Measurements from ENCODE around the gene ALDH16A1.

The ALDH16A1 gene

DNA sequence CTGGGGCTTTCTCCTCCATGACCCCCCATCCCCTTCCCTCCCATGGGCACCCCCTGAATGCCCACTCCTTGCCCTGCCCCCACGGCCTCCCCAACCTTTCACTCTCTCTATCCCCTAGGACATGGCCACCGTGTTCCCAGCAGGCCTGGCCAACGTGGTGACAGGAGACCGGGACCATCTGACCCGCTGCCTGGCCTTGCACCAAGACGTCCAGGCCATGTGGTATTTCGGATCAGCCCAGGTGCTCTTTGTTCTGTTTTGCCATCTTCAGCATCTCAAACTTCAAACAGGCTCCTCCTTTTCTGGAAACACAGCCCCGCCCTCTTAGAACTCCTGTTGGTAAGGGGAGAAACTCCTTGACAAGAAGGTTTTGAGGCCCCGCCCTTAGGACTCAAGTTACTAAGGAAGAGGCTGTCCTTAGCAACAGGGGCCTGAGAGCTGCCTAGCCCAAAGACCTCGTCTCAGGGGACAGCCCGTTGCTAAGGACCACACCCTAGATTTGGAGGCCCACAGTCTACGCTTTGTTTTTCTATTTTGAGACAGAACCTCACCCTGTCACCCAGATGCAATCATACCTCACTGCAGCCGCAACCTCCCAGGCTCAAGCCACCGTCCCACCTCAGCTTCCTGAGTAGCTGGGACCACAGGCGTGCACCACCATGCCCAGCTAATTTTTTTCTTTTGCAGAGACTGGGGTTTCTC lies 15.9 kb downstream of the ALDH16A1 start:
- peaks cover 3% of the 10 kb centered on the region for H3K79me1 ChIP-seq (ENCODE audit: low read depth, low read length)
- H2BK120ac ChIP-seq (ENCODE audit: low read depth, low read length): no peak overlapping the region
- peaks cover 3 to 4% of the 10 kb centered on the region in 2 donors for H3K4me1 ChIP-seq (ENCODE audit: control insufficient read depth in 2 of 2, insufficient read depth in 1 of 2, low read depth in 1 of 2, low read length in 2 of 2)
- no peaks in the 10 kb centered on the region for H3K9me3 ChIP-seq (replicated peaks in 1 of 2; ENCODE audit: control insufficient read depth in 2 of 2, insufficient read depth in 1 of 2, low read depth in 1 of 2, low read length in 2 of 2)
- H3K23ac ChIP-seq (ENCODE audit: low read depth, low read length, poor library complexity): no peak overlapping the region
- H3K9ac ChIP-seq (ENCODE audit: low read depth, low read length, poor library complexity): peak overlapping the region; percentile 30
- no peak overlapping the region for H2BK15ac ChIP-seq (ENCODE audit: low read length)
- H3K18ac ChIP-seq (ENCODE audit: low read length): peak overlapping the region; percentile 65
- peak overlapping the region; percentile 99 for H2AK5ac ChIP-seq (ENCODE audit: low read depth, low read length)
- H3K36me3 ChIP-seq (replicated peaks in 1 of 2; ENCODE audit: control insufficient read depth in 2 of 2, insufficient read depth in 2 of 2, low read length in 2 of 2): peaks cover 11 to 54% of the 10 kb centered on the region in 2 donors
- H3K4ac ChIP-seq (ENCODE audit: low read length): no peak overlapping the region
- peak overlapping the region; percentile 92 for H4K8ac ChIP-seq (ENCODE audit: low read depth, low read length)
- H3K27ac ChIP-seq (replicated peaks; ENCODE audit: low read length): no peak overlapping the region
- H3K14ac ChIP-seq (ENCODE audit: low read length): peak overlapping the region; percentile 89
- no peak overlapping the region for H4K91ac ChIP-seq (ENCODE audit: low read depth, low read length, poor library complexity)
- peak overlapping the region; percentile 11 for H3K4me2 ChIP-seq (ENCODE audit: insufficient read depth, low read length, poor library complexity, severe bottlenecking)
- no peaks in the 10 kb centered on the region for H3K27me3 ChIP-seq (ENCODE audit: control insufficient read depth in 3 of 3, insufficient read depth in 3 of 3, low read depth in 1 of 3, low read length in 3 of 3)
- H3K4me3 ChIP-seq (ENCODE audit: low read length in 2 of 2): no peak overlapping the region
- H2BK5ac ChIP-seq (ENCODE audit: low read length): peak overlapping the region; percentile 75
- H2AFZ ChIP-seq (ENCODE audit: low read length): no peak overlapping the region
- no peak for DNase-seq (ENCODE audit: low spot score)
- H2BK12ac ChIP-seq (ENCODE audit: low read length): no peak overlapping the region
- no CpG with 5 or more reads among the region's 15 CpGs for WGBS, 2 donors (ENCODE audit: extremely low coverage in 2 of 2, insufficient read length in 2 of 2, insufficient replicate concordance in 1 of 2)

DNA sequence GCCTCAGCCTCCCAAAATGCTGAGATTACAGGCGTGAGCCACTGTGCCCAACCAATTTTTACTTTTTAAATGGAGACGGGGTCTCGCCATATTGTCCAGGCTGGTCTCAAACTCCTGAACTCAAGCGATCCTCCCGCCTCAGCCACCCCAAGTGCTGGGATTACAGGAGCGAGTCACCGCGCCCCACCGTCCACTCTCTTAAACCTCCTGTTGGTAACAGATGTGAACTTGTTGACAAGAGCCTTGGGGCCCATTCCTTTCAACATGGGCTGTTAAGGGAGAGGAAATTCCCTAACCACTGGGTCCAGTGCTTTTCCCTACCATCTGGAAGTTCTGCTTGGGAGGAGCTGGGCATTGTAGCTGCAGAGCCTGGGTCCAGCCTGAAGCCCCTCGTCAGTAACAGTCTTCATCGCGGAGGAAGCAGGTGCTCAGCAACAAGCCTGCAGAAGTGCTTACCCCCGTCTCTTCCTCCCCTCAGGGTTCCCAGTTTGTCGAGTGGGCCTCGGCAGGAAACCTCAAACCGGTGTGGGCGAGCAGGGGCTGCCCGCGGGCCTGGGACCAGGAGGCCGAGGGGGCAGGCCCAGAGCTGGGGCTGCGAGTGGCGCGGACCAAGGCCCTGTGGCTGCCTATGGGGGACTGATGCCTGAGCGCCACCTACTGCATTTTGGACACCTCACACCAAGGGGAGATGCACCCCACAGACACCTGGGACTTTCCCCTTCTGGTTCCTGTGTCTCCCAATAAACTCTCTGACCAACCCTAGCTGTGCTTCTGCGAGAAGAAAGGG lies 17.0 kb downstream of the ALDH16A1 start:
- Histone ChIP-seq H3K4ac (ENCODE audit: low read length) (no peak overlapping the region), H3K23ac (ENCODE audit: low read depth, low read length, poor library complexity) (no peak overlapping the region), H2BK120ac (ENCODE audit: low read depth, low read length) (no peak overlapping the region), H3K4me1 (ENCODE audit: control insufficient read depth in 2 of 2, insufficient read depth in 1 of 2, low read depth in 1 of 2, low read length in 2 of 2) (peaks cover 3 to 6% of the 10 kb centered on the region in 2 donors), H3K79me1 (ENCODE audit: low read depth, low read length) (peaks cover 3% of the 10 kb centered on the region), H3K4me2 (ENCODE audit: insufficient read depth, low read length, poor library complexity, severe bottlenecking) (no peak overlapping the region), H4K8ac (ENCODE audit: low read depth, low read length) (no peak overlapping the region), H2AK5ac (ENCODE audit: low read depth, low read length) (peak overlapping the region; percentile 84), H3K27me3 (ENCODE audit: control insufficient read depth in 3 of 3, insufficient read depth in 3 of 3, low read depth in 1 of 3, low read length in 3 of 3) (peaks cover 0 to 4% (median 0%) of the 10 kb centered on the region in 3 experiments), H3K27ac (replicated peaks; ENCODE audit: low read length) (no peak overlapping the region), H2BK5ac (ENCODE audit: low read length) (no peak overlapping the region), H3K18ac (ENCODE audit: low read length) (peak overlapping the region; percentile 48), H3K9me3 (replicated peaks in 1 of 2; ENCODE audit: control insufficient read depth in 2 of 2, insufficient read depth in 1 of 2, low read depth in 1 of 2, low read length in 2 of 2) (no peaks in the 10 kb centered on the region), H3K4me3 (ENCODE audit: low read length in 2 of 2) (no peak overlapping the region), H4K91ac (ENCODE audit: low read depth, low read length, poor library complexity) (no peak overlapping the region), H2AFZ (ENCODE audit: low read length) (no peak overlapping the region), H3K36me3 (replicated peaks in 1 of 2; ENCODE audit: control insufficient read depth in 2 of 2, insufficient read depth in 2 of 2, low read length in 2 of 2) (peaks cover 8 to 44% of the 10 kb centered on the region in 2 donors), H2BK15ac (ENCODE audit: low read length) (no peak overlapping the region), H3K9ac (ENCODE audit: low read depth, low read length, poor library complexity) (peak overlapping the region; percentile 21), H3K14ac (ENCODE audit: low read length) (no peak overlapping the region), H2BK12ac (ENCODE audit: low read length) (no peak overlapping the region)
- no CpG with 5 or more reads among the region's 25 CpGs for WGBS, 2 donors (ENCODE audit: extremely low coverage in 2 of 2, insufficient read length in 2 of 2, insufficient replicate concordance in 1 of 2)
- no peak for DNase-seq (ENCODE audit: low spot score)

- WGBS, 2 donors (ENCODE audit: extremely low coverage in 2 of 2, insufficient read length in 2 of 2, insufficient replicate concordance in 1 of 2): no CpG with 5 or more reads among the region's 8 CpGs
- no peak overlapping the region for H2BK120ac ChIP-seq (ENCODE audit: low read depth, low read length)
Measured at GRCh38 chr19:49470615-49470978, 17.6 kb downstream of the ALDH16A1 start.

DNA sequence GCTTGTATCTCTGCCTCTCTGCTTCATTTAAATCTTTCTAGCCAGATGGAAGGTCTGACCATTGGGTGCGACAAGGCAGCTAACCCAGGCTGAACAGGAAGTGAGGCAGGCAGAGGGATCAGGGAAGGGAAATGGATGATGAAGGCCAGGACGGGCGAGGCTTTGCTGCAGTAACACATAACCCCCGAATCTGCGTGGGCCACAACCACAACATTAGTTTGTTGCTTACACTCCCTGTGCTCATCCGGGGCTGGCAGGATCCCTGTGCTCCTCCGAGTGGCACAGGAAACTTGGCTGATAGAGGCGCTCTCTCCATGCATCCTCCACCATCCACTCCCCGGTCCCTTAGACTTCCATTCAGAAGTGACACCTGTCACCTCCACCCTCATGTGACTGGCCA lies 19.9 kb downstream of the ALDH16A1 start:
- Histone ChIP-seq H3K27me3 (ENCODE audit: control insufficient read depth in 3 of 3, insufficient read depth in 3 of 3, low read depth in 1 of 3, low read length in 3 of 3) (peaks cover 0 to 6% (median 0%) of the 10 kb centered on the region in 3 experiments), H3K9ac (ENCODE audit: low read depth, low read length, poor library complexity) (peak overlapping the region; percentile 21), H3K79me1 (ENCODE audit: low read depth, low read length) (peaks cover 3% of the 10 kb centered on the region), H2BK5ac (ENCODE audit: low read length) (peak overlapping the region; percentile 24), H4K8ac (ENCODE audit: low read depth, low read length) (no peak overlapping the region), H3K18ac (ENCODE audit: low read length) (peak overlapping the region; percentile 44), H3K23ac (ENCODE audit: low read depth, low read length, poor library complexity) (peak overlapping the region; percentile 43), H3K4me3 (ENCODE audit: low read length in 2 of 2) (no peak overlapping the region), H3K4me1 (ENCODE audit: control insufficient read depth in 2 of 2, insufficient read depth in 1 of 2, low read depth in 1 of 2, low read length in 2 of 2) (peaks cover 4 to 12% of the 10 kb centered on the region in 2 donors), H3K4ac (ENCODE audit: low read length) (no peak overlapping the region), H2AK5ac (ENCODE audit: low read depth, low read length) (no peak overlapping the region), H2BK15ac (ENCODE audit: low read length) (peak overlapping the region; percentile 78), H2BK120ac (ENCODE audit: low read depth, low read length) (no peak overlapping the region), H3K9me3 (replicated peaks in 1 of 2; ENCODE audit: control insufficient read depth in 2 of 2, insufficient read depth in 1 of 2, low read depth in 1 of 2, low read length in 2 of 2) (no peaks in the 10 kb centered on the region), H3K36me3 (replicated peaks in 1 of 2; ENCODE audit: control insufficient read depth in 2 of 2, insufficient read depth in 2 of 2, low read length in 2 of 2) (peaks cover 6 to 23% of the 10 kb centered on the region in 2 donors), H3K4me2 (ENCODE audit: insufficient read depth, low read length, poor library complexity, severe bottlenecking) (no peak overlapping the region), H3K14ac (ENCODE audit: low read length) (no peak overlapping the region), H4K91ac (ENCODE audit: low read depth, low read length, poor library complexity) (no peak overlapping the region), H2AFZ (ENCODE audit: low read length) (no peak overlapping the region), H3K27ac (replicated peaks; ENCODE audit: low read length) (no peak overlapping the region), H2BK12ac (ENCODE audit: low read length) (no peak overlapping the region)
- DNase-seq (ENCODE audit: low spot score): no peak
- no CpG with 5 or more reads among the region's 9 CpGs for WGBS, 2 donors (ENCODE audit: extremely low coverage in 2 of 2, insufficient read length in 2 of 2, insufficient replicate concordance in 1 of 2)

More at GRCh38 chr19:49470615-49470978, 17.6 kb downstream of the ALDH16A1 start:
- Histone ChIP-seq H3K23ac (ENCODE audit: low read depth, low read length, poor library complexity) (no peak overlapping the region), H2BK15ac (ENCODE audit: low read length) (no peak overlapping the region), H3K36me3 (replicated peaks in 1 of 2; ENCODE audit: control insufficient read depth in 2 of 2, insufficient read depth in 2 of 2, low read length in 2 of 2) (peaks cover 8 to 39% of the 10 kb centered on the region in 2 donors), H3K4me1 (ENCODE audit: control insufficient read depth in 2 of 2, insufficient read depth in 1 of 2, low read depth in 1 of 2, low read length in 2 of 2) (peaks cover 3 to 6% of the 10 kb centered on the region in 2 donors), H3K79me1 (ENCODE audit: low read depth, low read length) (peaks cover 3% of the 10 kb centered on the region), H3K9me3 (replicated peaks in 1 of 2; ENCODE audit: control insufficient read depth in 2 of 2, insufficient read depth in 1 of 2, low read depth in 1 of 2, low read length in 2 of 2) (no peaks in the 10 kb centered on the region), H3K4me3 (ENCODE audit: low read length in 2 of 2) (no peak overlapping the region), H3K27me3 (ENCODE audit: control insufficient read depth in 3 of 3, insufficient read depth in 3 of 3, low read depth in 1 of 3, low read length in 3 of 3) (peaks cover 0 to 6% (median 0%) of the 10 kb centered on the region in 3 experiments), H2AK5ac (ENCODE audit: low read depth, low read length) (no peak overlapping the region), H2BK5ac (ENCODE audit: low read length) (no peak overlapping the region), H3K14ac (ENCODE audit: low read length) (no peak overlapping the region), H3K4me2 (ENCODE audit: insufficient read depth, low read length, poor library complexity, severe bottlenecking) (no peak overlapping the region), H3K27ac (replicated peaks; ENCODE audit: low read length) (no peak overlapping the region), H4K91ac (ENCODE audit: low read depth, low read length, poor library complexity) (no peak overlapping the region), H3K18ac (ENCODE audit: low read length) (no peak overlapping the region), H3K4ac (ENCODE audit: low read length) (no peak overlapping the region), H2BK12ac (ENCODE audit: low read length) (no peak overlapping the region), H2AFZ (ENCODE audit: low read length) (no peak overlapping the region), H4K8ac (ENCODE audit: low read depth, low read length) (no peak overlapping the region), H3K9ac (ENCODE audit: low read depth, low read length, poor library complexity) (no peak overlapping the region)
- no peak for DNase-seq (ENCODE audit: low spot score)

All from neuronal stem cell (in vitro differentiated cells).